Non-pigmented ciliary epithelial cell (primary cell): ENCODE data around the gene SURF4.

ENCODE experiments used
- DNase-seq: peaks from one replicate; pipeline ENCODE4 v3.0.0-alpha.2; 2010; ENCODE audit warnings: low read depth

The SURF4 gene

DNA sequence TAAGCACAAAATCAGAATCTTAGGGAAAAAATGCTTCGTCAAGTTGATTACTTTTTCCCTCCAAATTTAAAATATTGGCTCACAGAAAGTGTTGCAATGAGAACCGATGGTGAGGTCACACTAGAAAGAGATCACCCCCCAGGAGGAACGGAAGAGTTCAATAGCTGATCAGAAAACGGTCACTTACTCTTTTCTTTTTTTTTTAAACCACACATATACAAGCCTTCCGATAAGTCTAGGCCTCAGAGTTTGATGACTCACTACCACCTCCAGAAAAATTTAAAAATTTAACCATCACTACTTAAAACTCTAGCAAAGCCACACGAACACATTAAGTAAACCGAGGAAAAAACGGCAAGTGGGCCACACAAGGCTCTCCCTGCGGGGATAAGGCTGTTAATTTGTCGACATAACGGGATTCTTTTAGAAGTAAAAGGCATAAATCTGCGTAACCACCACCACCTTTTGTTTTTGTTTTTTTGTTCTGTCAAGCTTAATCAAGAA is 1.2 kb downstream of the SURF4 start:
- peak; percentile 41 for DNase-seq

DNA sequence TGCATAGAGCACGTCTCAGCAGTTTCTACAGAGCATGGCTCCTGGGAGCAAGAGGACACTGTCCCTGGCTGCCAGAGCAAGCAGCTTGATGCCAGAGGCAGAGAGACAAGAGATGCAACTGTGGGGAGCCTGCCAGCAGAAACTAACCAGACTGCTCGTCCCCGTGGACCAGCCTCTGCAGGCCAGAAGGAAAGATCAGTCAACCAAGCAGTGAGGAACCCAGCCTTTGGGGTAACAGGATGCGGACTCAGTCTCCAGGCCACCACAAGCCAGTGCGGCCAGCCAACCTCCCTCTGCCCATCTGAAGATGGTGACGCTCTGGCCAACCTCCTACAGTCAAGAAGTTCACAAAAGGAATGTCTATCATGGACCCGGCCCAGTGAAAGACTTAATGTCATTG is 3.7 kb downstream of the SURF4 start:
- no peak for DNase-seq

GRCh38 chr9:133371261-133371711 is 4.6 kb downstream of the SURF4 start:
- no peak for DNase-seq

GRCh38 chr9:133370685-133371084 is 5.2 kb downstream of the SURF4 start:
- DNase-seq: no peak

GRCh38 chr9:133369933-133370332 is 5.9 kb downstream of the SURF4 start:
- DNase-seq: no peak

DNA sequence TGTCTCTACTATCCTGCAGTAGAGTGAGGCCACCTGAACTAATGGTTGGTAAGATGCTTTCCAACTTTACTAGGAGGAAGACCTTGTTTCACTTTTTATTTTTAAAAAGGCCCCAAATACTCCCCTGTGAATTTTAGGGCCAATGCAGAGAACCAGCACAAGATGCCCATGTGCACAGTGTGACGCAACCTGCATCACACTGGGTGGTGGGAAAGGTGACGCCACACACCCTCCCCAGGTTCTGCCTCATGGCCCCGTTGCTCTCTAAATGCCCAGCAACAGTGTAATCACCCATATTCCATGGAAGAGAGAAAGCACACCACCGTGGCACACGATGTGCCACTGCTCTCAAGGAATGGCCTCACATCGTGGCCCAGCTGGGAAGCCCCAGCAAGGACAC is 6.4 kb downstream of the SURF4 start:
- no peak for DNase-seq

GRCh38 chr9:133368249-133368881 is 7.5 kb downstream of the SURF4 start:
- DNase-seq: no peak

GRCh38 chr9:133367778-133368177 is 8.1 kb downstream of the SURF4 start:
- DNase-seq: no peak

- no peak for DNase-seq
Measured at GRCh38 chr9:133367221-133367620, 8.6 kb downstream of the SURF4 start.

GRCh38 chr9:133366435-133366834 is 9.4 kb downstream of the SURF4 start:
- DNase-seq: no peak

DNA sequence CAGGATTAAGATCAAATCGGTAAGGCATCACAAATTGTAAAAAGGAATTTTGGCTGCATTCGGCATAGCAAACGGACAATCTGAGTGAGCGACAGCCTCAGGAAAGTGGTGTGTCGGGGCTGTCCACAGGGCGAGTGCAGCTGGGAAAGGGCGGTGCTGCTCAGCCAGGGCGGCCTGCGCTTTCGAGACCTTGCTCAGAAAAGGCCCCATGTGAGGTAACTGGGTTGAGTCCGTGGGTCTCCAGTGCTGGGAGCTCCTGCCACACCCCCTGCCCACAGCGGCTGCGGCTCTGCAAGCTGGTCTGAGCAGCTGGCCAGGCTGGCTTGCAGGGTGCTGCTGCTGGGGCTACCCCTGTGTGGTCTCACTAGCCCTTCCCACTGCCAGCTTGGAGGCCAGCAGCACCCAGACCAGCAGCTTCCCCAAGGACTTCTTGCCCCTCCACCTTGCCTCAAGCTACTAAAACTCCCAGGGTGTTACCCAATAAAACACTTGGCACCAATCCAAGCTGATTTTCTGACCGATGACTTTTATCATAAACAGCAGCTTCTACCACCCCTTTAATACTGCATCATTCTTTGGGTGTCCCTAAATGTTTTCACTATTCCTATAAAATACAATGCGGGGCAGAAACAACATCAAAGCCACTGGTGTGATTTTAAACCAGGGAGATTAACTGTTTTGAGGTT is 13.4 kb downstream of the SURF4 start:
- DNase-seq: no peak

DNA sequence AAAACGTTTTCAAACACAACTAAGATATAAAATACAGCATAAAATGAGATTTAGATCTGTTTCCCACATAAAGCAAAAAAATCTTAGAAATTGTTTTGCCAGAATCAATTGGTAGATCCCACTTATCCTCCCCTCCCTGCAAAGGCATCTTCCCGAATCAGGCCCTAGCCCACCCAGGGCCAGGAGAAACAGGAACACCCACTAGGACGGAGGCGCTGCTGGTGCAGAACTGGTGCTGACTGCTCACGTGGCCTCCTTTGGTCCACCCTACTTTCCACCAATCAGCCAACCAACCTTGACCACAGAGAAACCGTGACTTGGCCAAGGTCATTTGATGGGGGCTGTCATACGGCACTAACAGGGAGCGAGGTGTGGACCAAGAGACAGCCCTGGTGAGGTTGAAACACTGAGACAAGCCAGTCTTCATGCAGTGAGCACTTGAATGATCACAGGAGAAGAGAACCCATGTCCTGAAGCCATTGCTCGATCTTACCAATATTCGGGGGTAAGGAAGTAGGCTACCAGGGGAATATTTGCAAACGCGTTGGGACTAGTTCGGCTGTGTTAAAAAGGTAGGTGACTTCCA is 14.3 kb downstream of the SURF4 start:
- DNase-seq: no peak

DNA sequence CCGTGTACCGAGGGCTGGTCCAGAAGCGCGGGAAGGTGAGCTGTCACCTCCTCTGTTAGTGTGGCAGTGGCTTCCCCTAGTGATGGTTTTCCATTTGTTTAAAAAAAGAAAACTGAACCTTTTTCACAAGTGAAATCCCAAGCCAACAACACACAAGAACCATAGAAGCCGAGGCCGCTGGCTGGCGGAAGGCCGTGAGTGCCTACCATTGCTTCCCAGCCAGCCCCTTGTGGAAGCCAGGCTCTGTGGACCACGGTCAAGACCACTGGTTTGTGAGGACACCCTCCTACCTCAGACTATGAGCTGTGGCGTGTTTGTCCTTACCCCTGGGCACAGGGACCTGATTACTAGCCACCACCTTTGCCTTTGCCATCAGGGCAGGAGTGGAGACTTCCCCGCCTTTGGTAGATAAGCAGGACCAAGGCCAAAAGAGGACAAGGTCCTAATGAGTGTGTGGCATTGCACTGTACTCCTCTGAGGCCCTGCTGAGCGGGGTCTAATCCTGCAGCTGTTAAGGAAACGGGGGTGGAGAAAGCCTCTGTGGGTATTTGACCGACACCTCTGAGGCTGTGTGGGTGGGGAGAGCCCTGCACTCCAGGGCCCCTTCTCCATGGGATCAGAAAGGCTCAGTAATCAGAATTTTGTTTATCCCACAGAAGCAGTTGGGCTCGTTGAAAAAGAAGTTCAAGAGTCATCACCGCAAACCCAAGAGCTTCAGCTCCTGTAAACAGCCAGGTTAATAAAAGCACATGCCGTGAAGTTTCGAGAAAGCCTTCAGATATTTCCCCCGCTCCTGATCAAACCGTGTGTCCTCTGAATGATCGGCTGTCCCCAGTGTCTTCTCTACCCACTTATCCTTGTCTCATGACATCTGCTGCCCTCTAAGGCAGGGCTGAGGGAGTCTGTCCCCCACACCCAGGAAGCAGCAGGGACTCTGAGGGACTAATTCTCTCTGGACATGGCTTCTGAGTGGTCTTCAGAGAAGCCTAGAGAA is 15.2 kb downstream of the SURF4 start:
- no peak for DNase-seq

- no peak for DNase-seq
Measured at GRCh38 chr9:133359399-133360175, 16.3 kb downstream of the SURF4 start.

- DNase-seq: no peak
Measured at GRCh38 chr9:133357656-133358055, 18.2 kb downstream of the SURF4 start.

DNA sequence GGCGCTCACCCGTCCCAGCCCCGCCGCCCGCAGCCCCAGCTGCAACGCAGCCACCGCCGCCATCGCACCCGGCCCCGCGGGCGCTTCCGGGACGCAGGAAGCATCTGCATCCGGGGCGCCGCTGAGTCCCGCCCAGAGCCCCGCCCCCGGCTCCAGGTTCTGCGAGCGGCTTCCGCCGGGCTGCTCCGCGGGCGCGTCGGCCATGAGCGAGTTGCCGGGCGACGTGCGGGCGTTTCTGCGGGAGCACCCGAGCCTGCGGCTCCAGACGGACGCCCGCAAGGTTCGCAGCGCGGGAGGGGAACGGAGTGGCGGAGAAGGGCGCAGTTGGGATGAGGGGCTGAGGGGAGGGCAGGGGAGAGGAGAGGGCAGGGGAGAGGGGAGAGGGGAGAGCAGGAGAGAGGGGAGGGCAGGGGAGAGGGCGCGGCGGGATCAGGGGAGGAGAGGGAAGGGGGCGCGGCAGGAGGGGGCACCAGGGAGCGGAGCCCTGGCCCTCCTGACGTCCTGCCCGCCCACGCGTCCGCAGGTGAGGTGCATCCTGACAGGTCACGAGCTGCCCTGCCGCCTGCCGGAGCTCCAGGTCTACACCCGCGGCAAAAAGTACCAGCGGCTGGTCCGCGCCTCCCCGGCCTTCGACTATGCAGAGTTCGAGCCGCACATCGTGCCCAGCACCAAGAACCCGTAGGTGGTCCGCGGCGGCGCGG is 19.3 kb downstream of the SURF4 start, which contains the start of the genes SURF1 and SURF2:
Gene SURF1 (minus strand): TSS at position 97 of the 701 bp plus-strand sequence. CDS start 34 bp downstream, at position 63.
Gene SURF2 (plus strand): TSS at position 160 of the 701 bp plus-strand sequence. CDS start 43 bp downstream, at position 203.
- no peak for DNase-seq

DNA sequence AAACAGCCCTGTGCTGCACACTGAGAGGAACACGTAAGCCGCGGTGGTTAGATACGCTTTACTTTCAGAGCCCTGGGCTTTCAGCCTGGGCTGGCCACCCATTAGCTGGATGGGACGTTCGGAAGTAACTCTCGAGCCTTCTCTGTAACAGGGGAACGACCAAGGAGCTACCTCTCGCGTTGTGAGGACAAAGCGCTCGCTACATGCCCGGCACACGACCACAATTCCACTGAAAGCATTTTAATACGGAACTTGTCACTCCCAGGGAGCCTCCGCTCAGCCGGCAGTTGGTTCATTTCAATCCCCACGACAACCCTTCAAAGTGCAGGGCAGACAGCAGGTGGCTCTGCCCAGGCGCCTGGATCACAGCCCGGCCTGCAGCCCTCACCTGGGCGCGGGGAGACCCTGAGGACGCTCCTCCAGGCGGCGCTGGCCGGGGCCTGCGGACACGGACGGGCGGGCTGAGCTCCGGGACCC is 19.9 kb downstream of the SURF4 start:
- no peak for DNase-seq

GRCh38 chr9:133354766-133355165 is 21.1 kb downstream of the SURF4 start:
- DNase-seq: no peak

GRCh38 chr9:133353548-133353947 is 22.3 kb downstream of the SURF4 start:
- no peak for DNase-seq
